CD4-positive, alpha-beta T cell treated with Interferon gamma for 1 hour (primary cell): Measurements from ENCODE around the gene SAFB2.

ENCODE experiments used
- DNase-seq: peaks from one replicate; pipeline ENCODE4 v3.0.0-alpha.2; 2020

The SAFB2 gene

DNA sequence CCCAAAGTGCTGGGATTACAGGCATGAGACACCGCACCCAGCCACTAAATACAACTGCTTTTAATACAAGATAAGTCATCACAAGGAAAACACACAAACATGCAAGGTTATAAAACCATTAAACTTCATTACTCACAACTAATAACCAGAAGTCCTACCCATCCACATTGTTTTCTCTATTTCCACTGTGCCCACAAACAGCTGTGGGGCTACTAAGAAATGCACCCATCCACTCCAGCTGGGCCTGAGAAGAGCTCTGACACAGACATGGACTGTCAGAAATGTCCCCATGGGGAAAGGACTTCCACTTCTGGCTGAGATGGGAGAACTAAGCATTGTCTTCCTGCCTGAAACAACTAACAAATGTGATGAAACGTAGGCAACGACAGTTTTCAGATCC lies 17.2 kb downstream of the SAFB2 start:
- no peak for DNase-seq

DNA sequence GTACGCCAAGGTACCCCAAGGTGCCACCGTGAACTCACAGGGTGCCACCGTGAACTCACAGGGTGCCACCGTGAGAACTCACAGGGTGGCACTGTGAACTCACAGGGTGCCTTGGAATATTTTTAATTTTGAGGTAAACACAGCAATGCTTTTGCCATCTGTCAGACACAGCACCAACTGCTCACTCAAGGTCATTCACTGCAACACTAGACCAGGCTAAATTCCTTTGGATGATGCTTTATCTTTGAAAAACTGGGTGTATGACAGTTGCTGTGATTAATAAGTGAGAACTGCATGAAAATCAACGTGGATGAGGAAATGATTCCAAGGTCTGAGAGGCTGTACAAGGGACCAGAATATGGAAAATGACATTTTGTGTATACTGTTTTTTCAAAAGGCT lies 18.9 kb downstream of the SAFB2 start:
- DNase-seq = no peak

DNA sequence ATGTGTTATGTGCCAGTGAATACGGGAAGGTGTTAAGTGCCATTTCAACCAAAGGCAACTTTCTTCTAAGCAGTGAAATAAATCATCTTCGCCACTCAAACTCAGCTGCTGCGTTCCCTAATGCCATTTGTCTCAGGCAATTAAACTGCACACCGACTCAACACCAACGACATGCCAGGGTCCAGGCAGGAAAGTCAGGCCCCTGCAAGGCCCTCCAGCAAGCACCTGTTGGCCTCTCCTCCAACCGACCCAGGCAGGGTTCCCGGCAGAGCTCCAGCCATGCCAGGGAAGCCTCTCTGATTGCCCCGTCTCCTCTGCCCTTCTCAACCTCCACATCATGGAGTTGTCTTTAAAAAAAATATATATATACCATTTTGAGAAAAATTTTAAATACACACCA lies 21.8 kb downstream of the SAFB2 start:
- DNase-seq = no peak

DNA sequence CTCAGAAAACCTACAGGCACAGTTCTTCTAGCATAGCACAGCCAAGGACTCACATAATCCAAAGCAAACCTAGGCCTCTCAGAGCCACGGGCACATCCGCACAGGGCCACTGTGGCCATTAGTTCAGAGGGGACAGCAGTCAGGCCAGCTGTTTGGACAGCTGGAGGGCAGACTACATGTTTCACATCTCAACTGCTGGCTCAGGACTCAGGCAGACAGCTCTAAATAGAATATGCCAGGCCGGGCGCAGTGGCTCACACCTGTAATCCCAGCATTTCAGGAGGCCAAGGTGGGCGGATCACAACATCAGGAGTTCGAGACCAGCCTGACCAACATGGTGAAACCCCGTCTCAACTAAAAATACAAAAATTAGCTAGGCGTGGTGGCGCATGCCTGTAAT lies 26.8 kb downstream of the SAFB2 start:
- no peak for DNase-seq

DNA sequence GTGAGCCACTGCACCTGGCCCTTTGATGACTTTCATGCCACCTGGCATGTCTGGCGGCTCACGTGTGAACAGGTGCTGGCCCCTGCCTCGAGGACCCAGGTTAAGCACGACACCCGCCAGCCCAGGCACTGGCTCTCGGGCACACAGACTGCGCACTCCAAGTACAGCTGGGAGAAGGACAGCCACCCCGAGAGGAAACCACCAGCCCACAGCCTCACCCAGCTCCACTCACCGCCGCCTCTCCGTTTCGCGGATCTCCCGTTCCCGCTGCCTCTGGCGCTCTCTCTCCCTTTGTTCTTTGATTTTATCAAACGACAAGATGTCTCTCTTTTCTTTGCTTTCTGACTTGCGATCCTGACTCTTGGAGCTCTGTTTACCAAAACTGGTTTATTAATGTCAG lies 27.4 kb downstream of the SAFB2 start:
- DNase-seq = no peak

DNA sequence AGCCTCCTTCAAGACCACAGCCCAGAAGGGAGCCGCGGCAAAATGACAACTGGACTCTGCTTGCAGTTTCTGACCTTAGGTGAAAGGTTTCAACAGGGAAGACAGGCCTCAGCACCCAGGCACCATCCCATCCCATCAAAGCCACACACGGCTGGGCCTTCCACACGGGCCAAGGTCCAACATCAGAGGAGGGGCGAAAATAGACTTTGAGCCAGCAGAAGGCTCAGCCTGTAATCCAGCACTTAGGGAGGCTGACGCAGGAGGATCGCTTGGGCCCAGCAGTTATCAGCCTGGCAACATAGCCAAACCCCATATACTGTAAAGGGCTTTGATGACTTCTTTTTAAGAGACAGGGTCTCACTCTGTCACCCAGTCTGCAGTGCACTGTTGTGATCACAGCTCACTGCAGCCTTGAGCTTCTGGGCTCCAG lies 28.0 kb downstream of the SAFB2 start:
- no peak for DNase-seq

DNA sequence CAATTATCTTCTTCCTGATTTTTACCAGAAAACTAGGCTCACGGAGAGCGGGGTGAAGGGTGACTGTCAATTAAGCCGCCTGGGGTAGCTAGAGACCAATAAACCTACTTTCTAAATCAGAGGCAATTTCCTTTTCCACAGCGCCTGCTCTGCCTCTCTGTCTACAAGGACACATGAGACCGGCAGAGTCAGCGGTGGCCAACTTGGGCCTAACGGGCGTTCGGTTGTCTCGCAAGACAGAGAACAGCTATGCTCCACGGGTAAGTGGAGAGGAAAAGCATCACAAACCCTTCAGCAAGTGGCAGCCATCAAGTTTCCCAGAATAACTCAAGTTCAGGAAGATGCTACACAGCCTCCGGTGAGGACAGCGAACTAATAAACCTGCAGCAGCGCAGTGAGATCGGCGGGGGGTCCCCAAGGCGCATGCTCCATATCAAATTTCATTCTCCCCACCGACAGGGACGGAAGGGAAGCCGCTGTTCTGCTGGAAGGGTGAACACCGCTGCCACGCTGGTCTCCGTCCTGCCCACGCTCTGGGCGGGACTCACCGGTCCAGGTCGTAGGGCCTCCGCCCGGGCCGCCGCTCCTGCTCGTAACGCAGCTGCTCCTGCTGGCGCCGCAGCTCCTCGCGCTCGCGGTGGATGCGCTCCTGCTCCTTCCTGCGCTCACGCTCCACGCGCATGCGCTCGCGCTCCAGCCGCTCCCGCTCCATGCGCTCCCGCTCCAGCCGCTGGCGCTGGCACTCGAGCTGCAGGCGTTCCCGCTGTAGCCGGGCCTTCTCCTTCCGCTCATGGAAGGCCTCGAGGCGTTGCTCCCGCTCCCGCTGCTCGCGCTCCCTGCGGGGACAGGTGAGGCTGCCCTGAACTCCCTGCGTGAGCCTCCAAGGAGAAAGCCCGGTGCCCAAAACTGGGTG lies 29.0 kb downstream of the SAFB2 start:
- no peak for DNase-seq

DNA sequence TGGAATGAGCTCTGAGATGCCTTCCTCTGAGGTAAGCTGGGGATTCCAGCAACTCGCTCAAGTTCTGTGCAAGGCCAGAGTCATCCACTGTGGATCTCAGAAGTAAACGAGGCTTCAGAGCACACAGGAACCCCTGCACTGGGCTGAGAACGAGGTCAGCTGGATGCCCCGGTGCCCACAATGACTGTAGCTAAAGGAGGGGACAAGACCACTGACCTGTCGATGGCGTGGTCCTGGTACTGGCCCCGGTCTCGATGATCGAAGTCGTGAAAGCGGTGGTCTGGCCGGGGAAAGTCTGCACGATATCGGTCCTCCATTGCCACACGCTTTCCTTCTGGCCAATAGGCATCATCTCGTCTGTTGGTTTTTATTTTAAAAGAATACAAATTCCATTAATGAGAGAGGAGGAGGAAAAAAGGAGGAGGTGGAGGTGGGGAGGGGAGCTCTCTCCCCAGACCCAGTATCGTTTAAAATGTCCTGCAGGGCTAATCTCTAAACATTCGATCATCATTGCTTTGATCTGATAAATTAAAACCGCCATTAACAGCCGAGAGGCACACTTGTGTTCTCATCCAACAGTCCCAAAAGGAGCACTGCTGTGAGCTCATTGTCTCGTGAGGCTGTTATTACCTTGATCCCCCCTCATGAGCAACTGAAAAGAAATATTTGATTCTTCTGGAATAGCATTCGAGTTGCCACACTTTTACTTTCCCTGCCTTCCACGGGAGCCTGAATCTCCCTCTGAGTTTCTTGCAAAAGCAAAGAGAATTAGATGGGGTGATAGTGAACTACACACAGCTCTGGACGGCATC lies 29.8 kb downstream of the SAFB2 start:
- DNase-seq = no peak

DNA sequence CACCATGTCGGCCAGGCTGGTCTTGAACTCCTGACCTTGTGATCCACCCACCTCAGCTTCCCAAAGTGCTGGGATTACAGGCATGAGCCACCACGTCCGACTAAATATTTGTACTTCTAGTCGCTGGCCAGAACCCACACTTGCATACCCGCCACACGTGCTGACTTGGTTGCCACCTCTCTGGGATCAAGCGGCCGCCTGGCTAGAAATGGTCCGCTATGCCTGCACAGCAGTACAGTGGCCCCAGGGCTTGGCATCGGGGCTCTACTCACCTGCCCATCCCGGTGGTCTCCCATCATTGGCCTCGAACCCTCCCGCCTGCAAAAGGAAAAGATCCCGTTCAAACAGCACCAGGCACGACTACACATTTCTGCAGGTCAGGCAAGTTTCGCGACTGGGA lies 31.1 kb downstream of the SAFB2 start:
- DNase-seq = no peak

DNA sequence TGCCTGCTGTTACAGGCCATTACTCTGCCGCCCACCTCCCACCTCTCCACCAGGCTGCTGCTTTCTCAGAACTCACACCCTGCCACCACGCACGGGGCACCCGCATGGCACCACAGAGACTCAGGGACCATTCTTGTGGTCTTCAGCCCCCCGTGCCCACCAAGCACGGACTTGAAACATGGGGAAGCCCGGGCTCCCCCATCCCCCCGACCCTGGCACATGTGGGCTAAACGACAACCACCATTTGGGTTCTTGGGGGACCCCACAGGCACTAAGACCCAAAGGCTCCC lies 31.8 kb downstream of the SAFB2 start:
- DNase-seq = no peak

DNA sequence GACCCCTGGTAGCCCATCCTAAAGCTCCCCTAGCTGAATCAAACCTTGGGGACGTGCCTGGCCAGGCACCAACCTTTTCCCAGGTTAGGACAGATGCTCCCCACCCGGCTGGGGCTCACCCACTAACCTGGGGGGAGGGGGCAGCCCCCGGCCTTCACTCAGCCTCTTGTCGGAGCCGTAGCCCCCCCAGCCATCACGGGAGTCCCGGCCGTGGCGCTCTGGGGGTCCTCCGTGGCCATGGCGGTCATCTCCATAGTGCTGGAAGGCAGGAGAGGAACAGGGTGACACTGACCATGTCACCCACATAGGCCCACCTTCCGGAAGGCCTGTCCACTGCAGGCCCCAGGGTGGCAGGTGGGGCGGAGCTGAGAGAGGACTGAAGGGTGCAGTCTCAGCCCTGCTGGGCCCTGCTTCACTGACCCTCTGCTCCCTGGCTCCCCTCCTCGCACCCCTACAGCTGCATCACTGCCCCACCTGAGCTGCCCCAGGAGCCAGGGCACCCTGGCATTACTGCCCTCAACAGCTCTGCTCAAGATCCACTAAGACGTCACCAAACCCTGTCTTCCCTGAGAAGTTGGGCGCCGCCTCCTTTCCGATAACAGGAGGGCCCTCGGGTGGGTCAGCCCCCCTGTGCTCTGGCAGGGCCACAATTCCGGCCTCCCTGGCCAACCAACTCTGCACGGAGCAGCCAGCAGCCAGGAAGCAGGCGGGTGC lies 32.3 kb downstream of the SAFB2 start:
- no peak for DNase-seq

DNA sequence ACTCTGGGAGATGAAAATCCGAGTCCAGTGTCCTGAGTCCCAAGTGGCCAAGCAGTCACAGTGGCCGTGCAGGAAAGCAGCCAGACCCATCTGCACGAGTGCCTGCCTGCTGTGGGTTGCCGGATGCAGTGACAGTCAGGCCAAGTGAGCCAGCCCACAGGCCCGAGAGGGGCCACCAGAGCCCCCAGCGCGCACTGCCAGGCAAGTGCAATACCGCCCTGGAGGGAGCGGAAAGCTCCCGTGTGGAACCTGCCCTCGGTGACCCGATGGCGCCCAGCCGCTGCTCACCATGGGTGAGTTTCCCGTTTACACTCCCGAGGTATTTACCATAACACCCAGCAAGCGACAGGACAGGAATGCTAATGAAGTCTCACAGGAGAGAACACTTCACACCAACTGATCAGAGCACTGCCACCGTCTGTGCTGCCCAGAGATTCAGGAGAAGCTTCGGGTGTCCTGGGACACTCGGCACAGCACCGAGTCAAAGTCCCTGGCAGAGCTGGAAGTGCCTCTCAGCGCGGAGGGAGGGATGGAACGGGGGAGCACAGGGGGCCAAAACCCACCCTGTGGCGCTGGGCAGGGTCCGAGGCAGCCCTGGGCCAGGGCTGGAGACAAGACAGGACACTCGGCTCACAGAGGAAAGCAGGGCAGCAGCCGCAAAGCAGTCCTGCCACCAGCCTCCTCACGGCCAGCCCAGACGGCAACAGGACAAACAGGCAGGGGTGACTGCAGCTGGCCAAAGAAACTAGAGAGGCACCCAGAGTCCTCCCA lies 33.5 kb downstream of the SAFB2 start:
- no peak for DNase-seq

DNA sequence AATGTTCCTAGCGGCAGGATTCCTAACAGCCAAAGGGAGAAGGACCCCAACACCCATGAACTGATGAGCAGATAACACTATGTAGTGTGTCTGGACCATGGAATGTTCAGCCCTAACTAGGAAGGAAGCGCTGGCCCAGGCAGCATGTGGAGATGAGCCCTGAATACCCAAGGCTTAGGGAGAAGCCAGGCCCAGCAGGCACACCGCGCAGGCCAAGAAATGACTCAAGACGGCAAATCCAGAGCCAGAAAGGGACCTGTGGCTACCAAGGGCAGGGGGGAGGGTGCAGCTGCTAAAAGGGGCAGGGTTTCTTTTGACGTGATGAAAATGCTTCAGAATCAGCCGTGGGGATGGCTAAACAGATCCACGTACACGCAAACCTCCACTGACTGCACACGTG lies 34.1 kb downstream of the SAFB2 start:
- no peak for DNase-seq

DNA sequence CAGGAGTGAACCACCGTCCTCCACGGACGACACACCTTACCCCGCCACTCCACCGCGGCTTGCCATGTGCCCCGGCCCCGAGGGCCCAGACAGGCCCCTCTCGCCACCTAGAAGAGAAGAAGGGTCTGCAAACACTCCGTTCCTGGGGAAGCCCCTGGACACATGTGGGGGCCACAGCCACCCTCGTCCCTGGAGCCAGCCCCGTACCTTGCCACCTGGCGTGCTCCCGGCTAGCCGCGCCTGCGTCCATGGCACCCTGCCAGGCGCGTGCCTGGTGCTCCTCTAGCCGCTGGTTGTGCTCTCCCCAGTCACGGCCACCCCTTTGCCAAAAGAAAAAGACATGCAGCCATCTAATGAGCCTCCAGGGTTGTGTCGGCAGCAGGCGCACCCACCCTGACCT lies 34.9 kb downstream of the SAFB2 start:
- DNase-seq = no peak

DNA sequence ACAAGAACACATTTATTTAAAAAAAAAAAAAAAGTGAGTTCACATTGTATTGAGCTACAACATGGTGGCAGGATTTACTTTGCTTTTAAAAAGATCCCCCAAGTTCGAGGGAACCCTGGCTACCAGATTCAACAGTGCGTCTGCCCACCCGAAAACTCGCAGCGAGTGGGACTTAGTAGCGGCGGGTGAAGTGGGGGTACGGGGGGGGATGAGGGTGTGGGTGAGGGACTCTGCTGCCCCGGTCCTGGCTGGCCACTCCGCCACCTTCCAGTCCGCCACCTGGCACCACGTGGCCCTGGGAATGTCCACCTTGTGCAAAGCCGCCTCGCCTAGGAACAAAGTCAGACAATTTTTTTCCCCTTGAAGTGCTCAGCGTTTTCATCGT lies 35.5 kb downstream of the SAFB2 start:
- DNase-seq = no peak

DNA sequence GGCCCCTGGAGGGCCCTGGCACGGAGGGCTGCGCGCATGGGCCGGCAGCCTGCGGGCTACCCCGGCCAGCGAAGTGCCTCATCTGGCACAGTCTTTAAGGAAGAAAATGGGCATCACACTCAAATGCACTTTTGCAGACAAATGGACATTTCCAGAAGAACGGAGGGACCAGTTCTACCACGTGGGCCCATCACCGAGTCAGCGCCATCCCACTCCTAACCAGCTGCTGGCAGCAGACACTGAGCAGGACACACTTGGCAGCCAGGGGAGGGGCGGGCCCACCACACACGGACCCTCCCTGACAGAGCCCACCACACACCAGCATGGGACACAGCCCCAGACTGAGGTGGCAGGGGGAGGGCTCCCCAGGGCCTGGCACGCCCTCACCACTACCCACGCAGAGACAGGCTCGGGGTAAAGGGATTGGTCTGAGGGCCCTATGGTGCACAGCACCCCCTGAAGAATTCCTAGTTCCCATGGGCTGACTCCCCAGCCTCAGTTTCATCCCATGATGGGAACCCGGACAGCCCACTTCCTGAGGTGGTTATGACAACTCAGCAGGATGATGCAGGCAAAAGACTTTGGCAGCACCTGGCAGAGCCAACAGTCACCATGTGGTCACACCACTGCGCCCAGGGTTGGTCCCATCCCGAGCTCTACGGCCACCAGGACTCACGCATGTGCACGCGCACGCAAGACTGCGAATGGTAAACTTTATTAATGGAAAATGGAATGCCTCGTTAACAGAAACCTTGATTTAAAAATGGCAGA lies 36.1 kb downstream of the SAFB2 start:
- DNase-seq = no peak

DNA sequence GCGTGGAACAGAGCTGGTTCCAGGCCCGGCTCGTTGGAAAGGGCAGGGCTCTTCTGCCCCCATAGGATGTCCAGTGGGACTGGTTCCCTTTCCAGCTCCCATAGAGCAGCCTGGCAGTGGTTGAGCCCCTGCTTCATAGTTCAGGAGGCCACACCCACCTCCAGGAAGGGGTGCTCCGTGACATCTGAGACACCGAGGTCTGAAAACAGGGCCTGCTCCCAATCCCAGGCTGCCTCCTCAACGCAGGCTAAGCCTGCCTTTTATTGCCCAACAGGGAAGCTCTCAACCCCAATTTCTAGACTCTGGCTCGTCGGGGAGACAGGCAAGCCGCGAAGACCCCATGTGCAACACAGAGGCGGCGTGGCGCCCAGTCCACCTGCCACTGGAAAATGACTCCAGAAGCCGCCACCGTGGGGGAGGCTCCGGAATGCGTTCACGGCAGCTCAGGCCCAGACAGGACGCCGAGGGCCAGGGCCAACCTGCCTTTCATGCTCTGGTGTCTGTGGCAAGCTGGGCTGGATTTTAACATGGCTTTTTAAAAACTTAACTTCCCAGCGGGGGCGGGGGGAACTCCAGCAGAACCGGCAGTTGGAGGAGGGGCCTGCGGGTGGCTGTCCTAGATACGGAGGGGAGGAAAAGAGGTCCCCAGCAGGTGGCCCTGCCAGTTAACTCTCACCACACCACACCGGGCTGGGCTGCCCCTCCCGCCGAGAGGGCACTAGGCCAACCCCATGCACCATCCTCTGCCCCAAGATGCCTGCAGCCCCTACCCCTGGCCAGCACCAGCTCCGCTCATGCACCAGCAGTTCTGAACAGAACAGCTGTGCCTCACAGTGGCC lies 36.9 kb downstream of the SAFB2 start:
- DNase-seq = peak; percentile 9

DNA sequence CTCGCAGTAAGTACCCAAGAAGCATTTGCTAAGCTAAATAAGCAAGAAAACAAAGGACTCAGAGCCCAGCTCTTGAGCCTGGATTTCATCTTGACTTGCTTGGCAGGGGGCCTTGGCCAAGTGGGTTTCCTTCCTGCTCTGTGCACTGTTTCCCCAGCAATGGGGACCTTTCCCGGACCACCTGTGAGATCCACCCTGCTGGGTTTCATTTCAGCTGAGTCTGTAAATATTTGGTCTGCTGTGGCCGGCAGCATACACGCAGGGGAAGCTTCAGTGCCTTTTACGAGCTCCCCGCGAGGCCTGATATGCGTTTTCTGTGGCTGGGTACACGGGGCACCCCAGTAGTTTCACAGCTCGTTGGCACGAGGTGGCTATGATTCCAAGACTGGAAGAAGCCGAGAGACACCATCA lies 42.4 kb downstream of the SAFB2 start:
- DNase-seq = no peak

DNA sequence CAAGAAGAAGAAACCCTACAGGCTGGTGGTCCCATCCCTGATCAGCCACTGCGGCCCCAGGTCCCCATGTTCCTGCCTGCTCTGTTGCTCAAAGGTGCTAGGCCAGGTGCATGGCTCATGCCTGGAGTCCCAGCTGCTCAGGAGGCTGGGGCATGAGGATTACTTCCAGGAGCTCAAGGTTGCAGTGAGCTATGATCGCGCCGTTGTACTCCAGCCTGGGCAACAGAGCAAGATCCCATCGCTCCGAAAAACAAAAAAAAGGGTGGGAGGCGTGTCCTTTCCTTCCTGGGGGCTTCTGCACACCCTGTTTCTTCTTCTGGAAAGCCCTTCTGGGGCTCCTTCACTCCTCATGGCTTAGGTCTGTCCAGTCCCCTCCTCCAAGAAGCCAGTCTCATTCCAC lies 42.9 kb downstream of the SAFB2 start:
- no peak for DNase-seq

DNA sequence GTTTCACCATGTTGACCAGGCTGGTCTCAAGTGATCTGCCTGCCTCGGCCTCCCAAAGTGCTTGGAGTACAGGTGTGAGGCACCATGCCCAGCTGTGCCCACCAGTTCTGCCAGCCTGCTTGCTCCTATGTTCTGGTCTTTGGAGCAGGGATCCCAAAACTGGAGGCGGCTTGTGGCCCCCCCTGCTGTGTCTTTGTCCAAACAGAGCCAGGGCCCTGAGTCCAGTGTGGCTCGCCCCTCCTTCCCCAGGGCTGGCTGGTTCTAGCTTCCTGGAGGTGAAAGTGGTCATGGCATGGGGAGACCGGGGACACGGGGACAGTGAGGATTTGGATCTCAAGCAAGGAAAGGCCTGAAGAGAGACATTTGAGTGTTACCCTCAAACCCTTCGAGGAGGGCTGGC lies 43.3 kb downstream of the SAFB2 start:
- DNase-seq = no peak
